Measurements from ENCODE around the gene SLC17A7. TPM values are rescaled to one million over a fixed set of nuclear protein-coding genes. Genes with fewer than 3 reads are reported as not detected.

SLC17A7 gene
- total and polyA plus RNA-seq, 2 experiments from 2014 or later, result 0.77 to 2.2 TPM

DNA sequence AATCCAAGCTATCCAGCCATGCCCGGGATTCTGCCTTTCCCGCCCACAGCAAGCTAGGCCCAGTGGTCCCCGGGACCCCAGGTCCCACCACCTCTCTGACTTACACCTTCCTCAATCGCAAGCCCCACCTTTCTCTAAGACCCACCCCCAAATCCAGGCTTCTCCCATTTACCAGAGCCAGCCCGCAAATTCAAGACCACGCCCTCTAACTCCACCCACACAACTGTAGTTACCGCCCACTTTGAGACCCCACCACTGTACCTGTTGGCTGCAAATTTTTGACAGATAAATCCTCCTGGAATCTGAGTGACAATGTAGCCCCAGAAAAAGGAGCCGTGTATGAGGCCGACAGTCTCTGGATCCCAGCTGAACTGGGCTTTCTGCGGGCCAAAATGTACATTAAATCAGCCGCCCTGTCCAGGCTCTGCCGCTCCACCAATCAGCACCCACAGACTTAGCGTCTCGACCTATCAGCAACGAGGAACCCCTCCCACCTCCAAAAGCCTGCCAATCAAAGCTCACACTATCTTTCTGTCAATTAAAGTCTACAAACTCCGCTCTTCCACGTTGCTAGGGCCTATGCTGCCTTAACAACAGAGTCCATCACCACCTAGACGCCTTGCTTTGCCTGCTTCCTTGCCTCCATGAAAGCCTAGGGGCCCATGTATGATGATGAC is 6.3 kb downstream of the SLC17A7 start:
- Histone ChIP-seq H3K9me3 (ENCODE audit: low read depth) (no peaks in the 10 kb centered on the region), H3K36me3 (no peaks in the 10 kb centered on the region), H3K27ac (no peak overlapping the region), H3K4me1 (ENCODE audit: low read depth) (no peaks in the 10 kb centered on the region), H3K27me3 (peaks cover 69% of the 10 kb centered on the region), H3K4me3 (no peak overlapping the region)
- TF ChIP-seq, protein P1, sequence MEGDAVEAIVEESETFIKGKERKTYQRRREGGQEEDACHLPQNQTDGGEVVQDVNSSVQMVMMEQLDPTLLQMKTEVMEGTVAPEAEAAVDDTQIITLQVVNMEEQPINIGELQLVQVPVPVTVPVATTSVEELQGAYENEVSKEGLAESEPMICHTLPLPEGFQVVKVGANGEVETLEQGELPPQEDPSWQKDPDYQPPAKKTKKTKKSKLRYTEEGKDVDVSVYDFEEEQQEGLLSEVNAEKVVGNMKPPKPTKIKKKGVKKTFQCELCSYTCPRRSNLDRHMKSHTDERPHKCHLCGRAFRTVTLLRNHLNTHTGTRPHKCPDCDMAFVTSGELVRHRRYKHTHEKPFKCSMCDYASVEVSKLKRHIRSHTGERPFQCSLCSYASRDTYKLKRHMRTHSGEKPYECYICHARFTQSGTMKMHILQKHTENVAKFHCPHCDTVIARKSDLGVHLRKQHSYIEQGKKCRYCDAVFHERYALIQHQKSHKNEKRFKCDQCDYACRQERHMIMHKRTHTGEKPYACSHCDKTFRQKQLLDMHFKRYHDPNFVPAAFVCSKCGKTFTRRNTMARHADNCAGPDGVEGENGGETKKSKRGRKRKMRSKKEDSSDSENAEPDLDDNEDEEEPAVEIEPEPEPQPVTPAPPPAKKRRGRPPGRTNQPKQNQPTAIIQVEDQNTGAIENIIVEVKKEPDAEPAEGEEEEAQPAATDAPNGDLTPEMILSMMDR (IDR thresholded peaks at IDR 0.05; ENCODE audit: low read depth, low read length), result no peak
- no peak for DNase-seq (ENCODE audit: low read depth in 1 of 2, low spot score in 1 of 2)

DNA sequence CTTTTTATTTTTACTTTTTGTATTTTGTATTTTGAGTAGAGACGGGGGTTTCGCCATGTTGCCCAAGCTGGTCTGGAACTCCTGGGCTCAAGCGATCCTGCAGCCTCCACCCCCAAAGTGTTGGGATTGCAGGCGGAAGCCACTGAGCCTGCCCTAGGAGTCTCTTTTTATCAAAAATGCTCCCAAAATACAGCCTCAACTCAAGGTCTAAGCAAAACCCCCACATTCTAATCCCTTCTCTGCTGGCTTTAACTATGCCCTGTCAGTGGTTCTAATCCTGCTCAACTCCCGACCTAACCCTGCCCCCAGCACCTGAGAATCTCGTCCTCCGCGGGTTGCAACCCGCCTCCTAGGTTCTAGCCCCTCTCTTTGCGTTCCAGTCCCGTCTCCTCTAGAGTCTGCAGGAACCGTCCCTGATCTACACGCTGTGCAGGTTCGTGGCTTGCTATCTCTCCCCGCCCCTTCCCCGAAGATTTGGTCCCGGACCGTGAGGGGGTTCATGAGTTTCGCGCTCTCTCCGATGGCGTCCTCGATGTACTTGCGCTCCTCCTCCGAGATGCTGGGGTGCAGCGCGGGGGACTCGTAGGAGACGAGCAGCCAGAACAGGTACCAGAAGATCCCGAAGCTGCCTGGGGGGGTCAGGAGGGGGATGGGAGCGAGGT is 8.0 kb downstream of the SLC17A7 start:
- no peak for DNase-seq (ENCODE audit: low read depth in 1 of 2, low spot score in 1 of 2)
- no peaks in the 10 kb centered on the region for H3K9me3 ChIP-seq (ENCODE audit: low read depth)
- TF ChIP-seq, protein P1 (IDR thresholded peaks at IDR 0.05; ENCODE audit: low read depth, low read length), result no peak
- H3K36me3 ChIP-seq, result no peaks in the 10 kb centered on the region
- H3K27ac ChIP-seq, result no peak overlapping the region
- H3K27me3 ChIP-seq, result peaks cover 62% of the 10 kb centered on the region
- no peak overlapping the region for H3K4me3 ChIP-seq
- H3K4me1 ChIP-seq (ENCODE audit: low read depth), result no peaks in the 10 kb centered on the region

DNA sequence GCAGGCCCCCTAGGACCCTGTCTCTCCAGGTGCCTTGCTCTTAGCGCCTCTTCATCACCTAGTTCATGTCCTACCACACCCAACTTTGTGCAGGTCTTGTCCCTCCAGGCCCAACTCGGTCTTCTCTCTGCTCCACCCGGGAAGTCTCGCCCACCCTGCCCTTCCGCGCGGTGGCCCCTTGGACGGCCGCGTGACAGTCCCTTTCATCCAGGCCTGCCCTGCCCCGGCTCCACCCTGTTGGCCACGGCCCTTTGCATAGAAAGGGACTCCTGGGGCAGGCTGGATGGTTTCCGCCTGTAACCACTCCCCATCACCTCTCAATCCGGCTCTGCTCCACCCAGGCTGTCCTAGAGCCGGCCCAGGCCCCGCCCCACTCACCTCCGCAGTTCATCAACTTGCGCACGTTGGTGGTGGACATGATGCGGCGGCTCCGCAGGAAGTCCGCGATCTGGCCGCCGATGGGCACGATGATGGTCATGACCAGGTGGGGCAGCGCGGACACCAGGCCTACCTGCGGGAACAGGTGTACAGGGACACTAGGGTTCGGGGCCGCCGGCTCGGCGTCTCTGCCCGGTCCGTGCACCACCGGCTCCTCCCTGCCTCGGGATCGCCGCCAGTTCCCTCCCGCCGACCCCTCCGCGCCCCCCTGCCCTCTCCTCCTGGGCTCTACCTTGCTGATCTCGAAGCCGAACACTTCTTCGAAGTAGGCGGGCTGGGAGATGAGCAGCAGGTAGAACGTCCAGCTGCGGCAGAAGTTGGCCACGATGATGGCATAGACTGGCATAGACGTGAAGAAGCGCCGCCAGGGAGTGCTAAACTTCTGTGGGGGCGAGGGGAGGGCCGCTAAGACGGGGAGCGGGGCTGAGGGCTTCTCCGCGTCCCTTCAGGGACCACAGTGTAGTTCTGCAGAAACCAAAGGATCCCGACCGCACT is 8.9 kb downstream of the SLC17A7 start:
- Histone ChIP-seq H3K4me1 (ENCODE audit: low read depth) (peaks cover 5% of the 10 kb centered on the region), H3K4me3 (no peak overlapping the region)

DNA sequence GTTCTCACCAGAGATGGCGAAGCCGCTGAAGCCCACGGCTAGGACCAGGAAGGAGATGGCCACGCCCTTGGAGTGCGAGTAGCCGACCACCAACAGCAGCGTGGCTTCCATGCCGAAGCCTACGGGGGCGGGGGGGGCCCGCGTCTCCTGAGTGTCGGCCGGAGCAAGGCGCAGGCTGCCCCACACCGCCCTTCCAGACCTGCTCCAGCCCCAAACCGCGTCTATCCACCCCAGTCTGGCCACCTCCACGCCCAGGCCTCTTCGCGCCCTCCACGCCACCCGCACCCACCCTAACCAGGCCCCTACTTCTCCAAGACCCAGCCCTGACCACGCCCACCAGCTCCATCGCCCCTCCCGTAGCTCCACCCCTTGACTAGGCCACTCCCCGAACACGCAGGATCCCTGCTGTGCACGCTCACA is 10.0 kb downstream of the SLC17A7 start:
- Histone ChIP-seq H3K4me1 (ENCODE audit: low read depth) (peaks cover 5% of the 10 kb centered on the region), H3K27me3 (peaks cover 62% of the 10 kb centered on the region), H3K9me3 (ENCODE audit: low read depth) (no peaks in the 10 kb centered on the region), H3K36me3 (no peaks in the 10 kb centered on the region), H3K27ac (no peak overlapping the region), H3K4me3 (no peak overlapping the region)
- TF ChIP-seq, protein P1 (IDR thresholded peaks at IDR 0.05; ENCODE audit: low read depth, low read length), result no peak
- DNase-seq (ENCODE audit: low read depth in 1 of 2, low spot score in 1 of 2), result no peak

More for the DNA sequence above, 8.9 kb downstream of the SLC17A7 start:
- H3K27ac ChIP-seq, result no peak overlapping the region
- TF ChIP-seq, protein P1 (IDR thresholded peaks at IDR 0.05; ENCODE audit: low read depth, low read length), result no peak
- no peaks in the 10 kb centered on the region for H3K36me3 ChIP-seq
- DNase-seq (ENCODE audit: low read depth in 1 of 2, low spot score in 1 of 2), result no peak
- no peaks in the 10 kb centered on the region for H3K9me3 ChIP-seq (ENCODE audit: low read depth)
- peaks cover 62% of the 10 kb centered on the region for H3K27me3 ChIP-seq

DNA sequence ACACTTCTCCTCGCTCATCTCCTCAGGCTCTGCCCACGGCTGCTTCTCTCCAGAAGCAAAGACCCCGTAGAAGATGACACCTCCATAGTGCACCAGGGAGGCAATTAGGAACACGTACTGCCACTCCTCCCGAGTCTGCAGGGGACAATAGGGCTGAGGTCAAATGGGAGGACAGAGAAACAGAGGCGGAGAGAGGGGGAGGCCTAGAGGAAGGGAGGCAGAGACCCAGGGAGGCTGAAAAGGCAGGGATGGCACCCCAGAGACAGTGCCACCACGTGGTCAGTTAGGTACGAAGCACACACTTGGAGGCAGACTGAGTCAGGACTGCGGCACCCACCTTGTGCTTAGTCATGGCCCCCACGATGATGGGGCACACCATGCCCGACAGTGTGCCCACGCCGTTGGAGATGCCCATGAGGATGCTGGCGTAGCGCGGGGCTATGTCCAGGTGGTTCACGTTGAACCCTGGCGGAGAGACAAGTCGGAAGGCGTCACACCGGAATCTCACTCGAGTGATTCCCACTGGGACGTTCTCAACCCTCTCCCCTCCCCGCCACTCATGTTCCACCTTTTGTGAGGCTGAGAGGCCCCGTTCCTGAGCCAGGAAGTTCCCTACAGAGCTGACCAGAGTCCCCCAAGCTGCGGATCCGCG is 10.5 kb downstream of the SLC17A7 start:
- Histone ChIP-seq H3K9me3 (ENCODE audit: low read depth) (no peaks in the 10 kb centered on the region), H3K27ac (no peak overlapping the region), H3K27me3 (peaks cover 61% of the 10 kb centered on the region), H3K4me3 (no peak overlapping the region), H3K4me1 (ENCODE audit: low read depth) (peaks cover 5% of the 10 kb centered on the region), H3K36me3 (no peaks in the 10 kb centered on the region)
- no peak for DNase-seq (ENCODE audit: low read depth in 1 of 2, low spot score in 1 of 2)
- TF ChIP-seq, protein P1 (IDR thresholded peaks at IDR 0.05; ENCODE audit: low read depth, low read length), result peak; percentile 25
